Hypothalamus (tissue), 51 donors: ENCODE data around the gene HOOK2.
"Not testable (repeated sequence)": the region's sequence is repeated elsewhere in the genome, so short reads cannot be mapped to it uniquely, and the experiment has no call there.

ENCODE experiments used
- DNase-seq, 51 donors: peaks; one replicate each; lab custom pipeline; 2025; lab: John Stamatoyannopoulos, UW

Gene HOOK2

DNA sequence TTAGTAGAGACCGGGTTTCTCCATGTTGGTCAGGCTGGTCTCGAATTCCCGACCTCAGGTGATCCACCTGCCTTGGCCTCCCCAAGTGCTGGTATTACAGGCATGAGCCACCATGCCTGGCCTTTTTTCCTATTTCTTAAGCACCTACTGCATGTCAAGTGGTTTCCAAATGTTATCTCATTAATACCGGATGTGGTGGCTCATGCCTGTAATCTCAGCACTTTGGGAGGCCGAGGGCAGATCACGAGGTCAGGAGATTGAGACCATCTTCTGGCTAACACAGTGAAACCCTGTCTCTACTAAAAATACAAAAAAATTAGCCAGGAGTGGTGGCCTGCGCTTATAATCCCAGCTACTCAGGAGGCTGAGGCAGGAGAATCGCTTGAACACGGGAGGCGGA lies 49.7 kb downstream of the HOOK2 start:
- DNase-seq = not testable (repeated sequence)

DNA sequence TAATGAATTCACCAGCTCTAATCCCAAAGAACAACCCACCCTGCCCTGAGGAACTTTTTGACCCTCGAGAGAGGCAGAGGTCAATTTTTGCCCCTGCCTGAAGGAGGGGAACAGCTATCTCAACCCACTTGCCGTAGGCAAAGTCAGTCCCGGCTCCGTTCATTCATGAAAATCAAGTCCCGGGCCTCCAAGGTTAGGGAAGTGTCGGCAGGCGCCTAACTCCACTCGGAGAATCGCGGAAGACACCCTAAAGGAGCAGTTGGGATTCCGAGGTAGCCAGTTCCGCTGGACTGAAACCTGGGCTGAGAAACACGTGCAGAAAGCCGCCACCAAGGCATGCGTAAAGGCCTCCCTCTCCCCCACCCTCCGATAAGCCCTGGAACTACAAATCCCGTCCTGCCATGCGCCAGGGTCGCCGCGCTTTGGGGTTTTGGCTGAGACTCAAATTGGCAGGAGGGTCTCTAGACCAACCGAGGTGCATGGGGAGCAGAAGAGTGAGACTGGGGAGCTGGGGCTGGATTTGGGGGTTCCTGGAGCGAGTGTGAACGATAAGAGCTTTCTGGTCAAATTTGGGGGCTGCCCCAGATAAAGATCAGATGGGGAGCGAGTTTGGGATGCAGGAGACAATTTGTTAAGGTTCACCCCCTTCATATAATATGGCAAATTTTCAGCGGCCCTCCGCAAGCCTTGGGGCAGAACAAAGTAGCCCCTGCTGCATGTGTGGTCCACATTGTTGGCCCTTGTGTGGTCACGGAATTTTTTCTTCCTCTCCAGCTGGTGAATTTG lies 51.5 kb downstream of the HOOK2 start, which contains the start of gene TNPO2:
TSS of gene TNPO2 (minus strand) at position 292 of the 786 bp plus-strand sequence. CDS start 2,955 bp downstream, outside the sequence.
- DNase-seq = peak in 45 of 51 donors; percentile 6 to 74 (median 40)

DNA sequence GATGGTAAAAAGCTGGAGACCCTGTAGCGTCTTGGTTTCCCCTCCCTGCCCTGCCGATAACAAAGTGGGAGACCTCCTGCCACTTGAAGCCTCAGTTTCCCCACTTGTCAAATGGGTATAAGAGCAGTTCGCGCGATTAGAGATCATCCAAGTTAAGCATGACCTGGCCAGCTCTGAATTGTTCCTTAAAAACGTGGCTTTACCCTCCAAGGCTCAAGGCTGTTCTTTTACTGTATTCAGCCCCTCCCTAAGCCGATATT lies 52.0 kb downstream of the HOOK2 start:
- DNase-seq = no peak

- peak; percentile 56 to 98 (median 94) for DNase-seq
Measured at GRCh38 chr19:12722566-12723380, 52.6 kb downstream of the HOOK2 start.

- peak in 43 of 51 donors; percentile 4 to 76 (median 58) for DNase-seq
Measured at GRCh38 chr19:12721656-12722565, 53.4 kb downstream of the HOOK2 start.

GRCh38 chr19:12720851-12721655 lies 54.3 kb downstream of the HOOK2 start:
- peak in 21 of 51 donors; percentile 4 to 53 (median 27) for DNase-seq

- no peak for DNase-seq
Measured at GRCh38 chr19:12720296-12720695, 55.1 kb downstream of the HOOK2 start.

DNA sequence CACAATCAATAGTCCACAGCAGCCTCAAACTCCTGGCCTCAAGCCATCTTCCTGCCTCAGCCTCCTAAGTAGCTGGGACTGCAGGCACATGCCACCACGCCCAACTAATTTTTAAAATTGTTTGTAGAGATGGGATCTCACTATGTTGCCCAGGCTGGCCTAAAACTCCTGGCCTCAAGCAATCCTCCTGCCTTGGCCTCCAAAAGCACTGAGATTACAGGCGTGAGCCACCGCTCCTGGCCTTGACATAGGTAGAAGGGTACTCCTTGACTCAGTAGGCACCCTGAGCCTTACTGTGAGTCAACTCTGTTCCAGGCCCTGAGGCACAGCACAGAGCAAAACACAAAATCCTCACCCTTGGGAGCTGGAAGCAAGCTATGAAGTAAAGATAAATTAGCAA lies 59.4 kb downstream of the HOOK2 start:
- no peak for DNase-seq

GRCh38 chr19:12715102-12715501 lies 60.2 kb downstream of the HOOK2 start:
- DNase-seq = no peak

- not testable (repeated sequence) for DNase-seq
Measured at GRCh38 chr19:12713304-12713703, 62.0 kb downstream of the HOOK2 start.
